ENCODE results near the gene KRT85. TPM values are rescaled to one million over a fixed set of nuclear protein-coding genes. Genes with fewer than 3 reads are reported as not detected.

KRT85 gene
- not detected in 2 replicates for total RNA-seq

DNA sequence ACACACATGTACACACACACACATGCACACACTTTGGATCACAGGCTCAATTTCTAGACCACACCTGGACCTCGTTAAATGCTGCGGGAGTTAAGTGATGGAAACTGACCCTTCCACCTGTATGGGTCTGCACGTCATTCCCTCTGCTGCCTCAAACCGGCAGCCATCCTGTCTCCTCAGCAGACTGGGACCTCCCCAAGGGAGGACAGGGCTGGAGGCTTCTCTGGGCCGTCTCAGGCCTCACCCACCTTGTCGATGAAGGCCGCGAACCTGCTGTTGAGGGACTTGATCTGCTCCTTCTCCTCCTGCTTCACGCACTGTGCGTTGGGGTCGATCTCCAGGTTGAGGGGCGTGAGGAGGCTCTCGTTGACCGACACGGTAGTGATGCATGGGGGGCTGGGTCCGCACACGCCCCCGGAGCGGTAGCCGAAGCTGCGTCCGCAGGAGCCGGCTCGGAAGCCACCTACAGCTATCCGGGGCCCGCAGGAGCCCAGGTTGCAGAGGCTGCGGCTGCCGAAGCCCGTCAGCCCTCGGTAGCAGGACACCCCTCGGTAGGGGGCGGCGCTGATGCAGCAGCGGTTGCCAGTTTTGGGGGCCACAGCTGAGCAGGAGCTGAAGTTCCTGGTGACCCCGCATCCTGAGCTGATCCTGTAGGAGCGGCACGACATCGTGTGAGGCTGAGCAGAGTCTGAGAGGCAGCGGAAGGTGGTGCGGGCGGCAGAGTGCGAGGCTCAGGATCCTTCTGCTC lies at the start of gene KRT85:
TSS of gene KRT85 (minus strand) at position 744 of the 748 bp plus-strand sequence. CDS start at position 668, 76 bp downstream.

DNA sequence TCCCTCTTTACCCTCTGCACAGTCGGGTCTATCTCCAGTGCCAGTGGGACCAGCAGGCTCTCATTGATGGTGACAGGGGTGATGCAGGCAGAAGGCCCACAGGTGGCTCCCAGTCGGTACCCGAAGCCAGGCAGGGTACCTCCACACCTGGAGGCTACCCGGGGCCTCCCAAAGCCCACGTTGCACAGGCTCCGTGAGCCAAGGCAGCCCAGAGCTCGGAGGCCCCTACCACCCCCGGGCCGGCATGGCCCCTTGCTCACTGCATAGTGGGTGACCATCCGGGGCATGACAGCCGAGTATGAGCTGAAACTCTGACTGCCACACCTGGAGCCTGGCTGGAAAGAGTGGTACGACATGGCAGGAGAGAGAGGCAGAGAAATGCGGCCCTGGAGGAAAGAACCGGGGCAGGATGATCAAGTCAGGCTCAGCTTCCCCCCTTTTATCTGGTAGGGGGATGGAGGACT lies 38.7 kb upstream of the KRT85 start, which contains the start of gene KRT82:
TSS of gene KRT82 (minus strand) at position 414 of the 464 bp plus-strand sequence. CDS start at position 356, 58 bp downstream.

DNA sequence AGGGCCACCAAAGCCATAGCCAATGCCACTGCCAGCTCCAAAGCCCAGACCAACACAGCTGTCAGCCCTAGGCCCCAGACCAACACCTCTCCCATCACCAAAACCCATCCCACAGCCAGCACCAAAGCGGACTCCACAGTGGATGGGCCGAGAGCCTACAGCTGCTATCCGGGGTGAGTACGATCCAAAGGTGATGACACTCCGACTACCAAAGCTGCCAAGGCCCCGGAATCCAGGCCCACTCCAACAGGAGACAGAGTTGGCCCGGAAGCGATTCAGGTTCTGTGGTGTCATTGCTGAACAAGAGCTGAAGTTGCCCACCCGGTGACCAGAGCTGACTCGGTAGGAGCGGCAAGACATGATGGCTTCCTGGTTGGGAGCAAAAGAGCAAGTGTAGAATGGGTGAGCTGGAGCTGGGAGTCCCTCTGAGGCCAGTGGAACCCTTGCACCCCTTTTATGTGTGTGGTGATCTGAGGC lies 18.0 kb upstream of the KRT85 start, which contains the start of gene KRT84:
TSS of gene KRT84 (minus strand) at position 427 of the 477 bp plus-strand sequence. CDS start at position 360, 67 bp downstream.

DNA sequence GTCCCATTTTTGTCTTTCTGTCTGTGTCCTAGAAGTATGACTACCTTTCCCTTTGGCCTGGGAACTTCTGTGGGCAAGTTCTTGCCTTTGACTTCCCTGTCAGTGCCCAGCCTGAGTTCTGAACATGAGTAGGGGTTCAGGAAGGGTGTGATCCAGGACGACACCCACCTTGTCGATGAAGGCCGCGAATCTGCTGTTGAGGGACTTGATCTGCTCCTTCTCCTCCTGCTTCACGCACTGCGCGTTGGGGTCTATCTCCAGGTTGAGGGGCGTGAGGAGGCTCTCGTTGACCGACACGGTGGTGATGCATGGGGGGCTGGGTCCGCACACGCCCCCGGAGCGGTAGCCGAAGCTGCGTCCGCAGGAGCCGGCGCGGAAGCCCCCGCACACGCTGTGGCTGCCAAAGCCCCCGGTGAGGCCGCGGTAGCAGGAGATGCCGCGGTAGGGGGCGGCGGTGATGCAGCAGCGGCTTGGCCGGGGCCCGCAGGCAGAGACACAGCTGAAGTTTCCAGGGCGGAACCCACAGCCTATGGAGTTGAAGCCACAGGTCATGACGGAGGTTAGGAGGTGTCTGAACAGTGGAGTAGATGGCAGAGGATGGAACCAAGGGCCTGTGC lies 46.4 kb downstream of the KRT85 start, which contains the start of gene KRT83:
TSS of gene KRT83 (minus strand) at position 615 of the 617 bp plus-strand sequence. CDS start at position 552, 63 bp downstream.

Other genes with a start within 250 kb of the KRT85 start
- gene KRT80, start 175.5 kb downstream of the KRT85 start, total RNA-seq, result 0.38 and 1.1 TPM in 2 replicates
- gene KRT7, start 134.2 kb downstream of the KRT85 start, total RNA-seq, result 18.6 and 80.3 TPM in 2 replicates
- 0.19 and 0.85 TPM in 2 replicates for gene KRT86, start 92.8 kb downstream of the KRT85 start, total RNA-seq
- under 0.01 and 0.96 TPM in 2 replicates for gene KRT81, start 75.9 kb downstream of the KRT85 start, total RNA-seq
- gene KRT83, start 46.1 kb downstream of the KRT85 start, total RNA-seq, result under 0.01 TPM in 1 of 2 replicates, not detected in the other
- not detected in 2 replicates for gene KRT84, start 18.2 kb upstream of the KRT85 start, total RNA-seq
- gene KRT82, start 38.9 kb upstream of the KRT85 start, total RNA-seq, result not detected in 2 replicates
- not detected in 2 replicates for gene KRT75, start 66.9 kb upstream of the KRT85 start, total RNA-seq
- not detected in 2 replicates for gene KRT6B, start 84.7 kb upstream of the KRT85 start, total RNA-seq
- gene KRT6C, start 106.3 kb upstream of the KRT85 start, total RNA-seq, result not detected in 2 replicates
- gene KRT6A, start 125.8 kb upstream of the KRT85 start, total RNA-seq, result 0.96 and 1.4 TPM in 2 replicates
- gene KRT5, start 152.9 kb upstream of the KRT85 start, total RNA-seq, result 1.4 and 2.3 TPM in 2 replicates
- gene KRT71, start 185.7 kb upstream of the KRT85 start, total RNA-seq, result not detected in 2 replicates
- not detected in 2 replicates for gene KRT74, start 206.4 kb upstream of the KRT85 start, total RNA-seq
- gene KRT72, start 234.0 kb upstream of the KRT85 start, total RNA-seq, result not detected in 2 replicates